NCI-H524 treated with DMSO at 0.1 percent for 48 hours (cell line): Measurements from ENCODE around the gene MBD3L4.
A peak's percentile ranks its signal among the peaks of the same experiment; 100 is the strongest.
"Not testable (repeated sequence)": the region's sequence is repeated elsewhere in the genome, so short reads cannot be mapped to it uniquely, and the experiment has no call there.

Experiments
- DNase-seq: peaks from one replicate; lab custom pipeline; 2025; lab: John Stamatoyannopoulos, UW

The MBD3L4 gene

DNA sequence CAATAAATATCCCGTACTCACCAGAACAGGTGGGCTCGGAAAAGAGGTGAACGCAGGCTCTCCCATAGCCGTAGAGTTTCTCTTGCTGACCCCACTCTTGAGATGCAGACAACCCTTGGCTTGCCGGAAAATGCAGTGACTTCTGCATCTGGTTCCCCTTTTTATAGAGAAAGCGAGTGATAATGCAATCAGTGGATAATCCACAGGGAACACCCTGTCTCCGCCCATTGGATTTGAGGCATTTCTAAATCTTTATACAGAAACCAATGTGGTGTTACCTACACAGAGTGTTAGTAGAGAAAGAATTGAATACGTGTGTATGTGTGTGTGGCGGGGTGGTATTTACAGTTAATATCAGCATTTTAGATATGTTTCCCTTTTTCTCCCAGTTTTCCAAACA is at the start of gene MBD3L4:
MBD3L4 (minus strand) TSS at position 101 of the 400 bp plus-strand sequence; CDS start at position 66, 35 bp downstream.
- DNase-seq: not testable (repeated sequence)

DNA sequence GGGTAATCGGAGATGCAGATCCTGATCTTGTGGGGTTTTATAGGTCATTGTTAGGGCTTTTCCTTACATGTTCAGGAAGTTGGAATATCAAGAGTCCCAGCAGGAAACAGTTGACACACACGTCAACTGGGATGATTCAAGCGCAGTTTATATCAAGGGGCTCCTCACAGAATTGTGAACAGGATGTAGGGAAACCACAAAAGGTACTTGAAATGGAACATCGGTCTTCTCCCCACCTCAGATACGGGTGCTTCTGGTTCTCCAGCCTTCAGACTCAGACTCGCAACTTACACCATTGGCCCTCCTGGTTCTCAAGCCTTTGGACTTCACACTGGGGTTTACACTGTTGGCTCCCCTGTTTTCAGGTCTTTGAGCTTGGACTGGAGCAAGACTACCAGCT is 49.0 kb upstream of the MBD3L4 start:
- no peak for DNase-seq

DNA sequence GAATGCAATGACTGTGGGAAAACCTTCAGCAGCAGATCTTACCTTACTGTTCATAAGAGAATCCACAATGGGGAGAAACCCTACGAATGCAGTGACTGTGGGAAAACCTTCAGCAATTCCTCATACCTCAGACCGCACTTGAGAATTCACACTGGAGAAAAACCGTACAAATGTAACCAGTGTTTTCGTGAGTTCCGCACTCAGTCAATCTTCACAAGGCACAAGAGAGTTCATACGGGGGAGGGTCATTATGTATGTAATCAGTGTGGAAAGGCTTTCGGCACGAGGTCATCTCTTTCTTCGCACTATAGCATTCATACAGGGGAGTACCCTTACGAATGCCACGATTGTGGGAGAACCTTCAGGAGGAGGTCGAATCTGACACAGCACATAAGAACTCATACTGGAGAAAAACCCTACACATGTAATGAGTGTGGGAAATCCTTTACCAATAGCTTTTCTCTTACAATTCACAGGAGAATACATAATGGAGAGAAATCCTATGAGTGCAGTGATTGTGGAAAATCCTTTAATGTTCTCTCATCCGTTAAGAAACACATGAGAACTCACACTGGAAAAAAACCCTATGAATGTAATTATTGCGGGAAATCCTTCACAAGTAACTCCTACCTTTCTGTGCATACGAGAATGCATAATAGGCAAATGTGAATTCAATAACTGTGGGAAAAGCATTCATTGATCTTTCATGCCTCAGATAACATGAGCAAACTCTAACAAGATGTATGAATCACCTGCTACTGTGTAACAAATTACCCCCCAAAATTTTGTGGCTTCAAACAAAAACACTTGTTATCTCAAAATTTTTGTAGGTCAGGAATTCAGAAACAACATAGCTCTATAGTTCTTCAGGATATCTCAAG is 43.3 kb upstream of the MBD3L4 start:
- no peak for DNase-seq

DNA sequence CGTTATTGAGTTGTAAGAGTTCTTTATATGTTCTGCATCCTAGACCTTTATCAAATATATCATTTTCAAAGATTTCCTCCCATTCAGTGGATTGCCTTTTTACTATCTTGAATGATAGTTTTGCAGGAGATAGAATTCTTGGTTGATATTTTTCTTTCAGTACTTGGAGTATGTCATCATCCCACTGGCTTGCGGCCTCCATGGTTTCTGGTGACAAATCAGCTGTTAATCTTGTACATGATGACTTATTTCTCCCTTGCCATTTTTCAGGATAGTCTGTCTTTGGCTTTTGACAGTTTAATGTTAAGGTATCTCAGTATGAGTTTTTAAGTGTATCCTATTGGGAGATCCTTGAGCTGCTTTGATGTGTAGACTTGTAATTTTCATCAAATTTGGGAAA is 38.0 kb upstream of the MBD3L4 start:
- DNase-seq: no peak

DNA sequence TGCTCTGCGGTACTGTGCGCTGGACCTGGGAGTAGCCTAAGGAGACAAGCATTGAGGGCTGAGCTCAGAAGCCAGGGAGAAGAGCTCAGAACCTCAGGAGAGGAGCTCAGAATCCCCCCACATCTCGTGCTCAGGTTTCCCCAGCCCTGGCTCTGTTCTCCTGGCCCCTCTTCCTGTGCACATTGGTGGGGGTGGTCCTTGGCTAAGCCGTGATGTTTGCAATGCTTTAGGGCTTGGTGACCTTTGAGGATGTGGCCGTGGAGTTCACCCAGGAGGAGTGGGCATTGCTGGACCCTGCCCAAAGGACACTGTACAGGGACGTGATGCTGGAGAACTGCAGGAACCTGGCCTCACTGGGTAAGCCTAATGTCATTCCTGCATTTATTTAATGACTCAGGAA is 36.2 kb upstream of the MBD3L4 start:
- DNase-seq: no peak

DNA sequence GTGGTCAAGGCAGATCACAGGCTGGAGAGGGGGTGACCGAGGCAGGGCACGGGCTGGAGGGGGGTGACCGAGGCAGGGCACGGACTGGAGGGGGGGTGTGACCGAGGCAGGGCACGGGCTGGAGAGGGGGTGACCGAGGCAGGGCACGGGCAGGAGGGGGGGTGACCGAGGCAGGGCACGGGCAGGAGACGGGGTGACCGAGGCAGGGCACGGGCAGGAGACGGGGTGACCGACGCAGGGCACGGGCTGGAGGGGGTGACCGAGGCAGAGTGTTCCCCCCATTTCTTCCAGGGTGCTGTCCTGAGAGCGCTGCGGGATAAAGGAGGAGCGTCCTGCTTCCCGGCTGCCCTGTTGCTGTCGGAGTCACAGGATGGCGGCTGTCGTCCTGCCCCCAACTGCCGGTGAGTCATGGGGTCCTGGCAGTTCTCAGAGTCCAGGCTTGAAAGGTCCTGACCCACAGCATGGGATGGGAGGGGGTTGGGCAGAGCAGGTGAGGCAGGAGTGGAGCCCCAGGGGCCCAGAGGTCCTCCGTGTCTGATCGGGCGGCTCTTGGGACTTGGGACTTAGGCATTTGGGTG is 34.8 kb upstream of the MBD3L4 start:
- no peak for DNase-seq

DNA sequence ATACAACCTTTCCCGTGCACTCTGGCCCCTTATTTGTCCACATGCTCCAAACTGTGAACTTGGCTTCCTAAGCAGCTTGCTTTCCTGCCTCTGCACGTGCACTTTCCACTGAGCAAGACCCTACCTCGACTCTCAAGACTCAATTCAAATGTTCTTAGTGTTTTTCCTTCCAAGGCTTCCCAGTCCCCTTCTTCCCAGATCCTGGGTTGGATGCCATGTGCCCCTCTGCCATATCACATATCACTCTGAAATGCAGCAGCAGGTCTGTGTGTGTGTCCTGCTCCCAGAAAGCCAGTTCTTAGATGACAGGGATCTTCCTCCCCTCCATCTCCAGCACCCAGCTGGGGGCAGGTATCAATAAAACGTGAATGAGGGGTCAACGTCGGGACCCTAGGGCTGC is 32.6 kb upstream of the MBD3L4 start:
- no peak for DNase-seq

DNA sequence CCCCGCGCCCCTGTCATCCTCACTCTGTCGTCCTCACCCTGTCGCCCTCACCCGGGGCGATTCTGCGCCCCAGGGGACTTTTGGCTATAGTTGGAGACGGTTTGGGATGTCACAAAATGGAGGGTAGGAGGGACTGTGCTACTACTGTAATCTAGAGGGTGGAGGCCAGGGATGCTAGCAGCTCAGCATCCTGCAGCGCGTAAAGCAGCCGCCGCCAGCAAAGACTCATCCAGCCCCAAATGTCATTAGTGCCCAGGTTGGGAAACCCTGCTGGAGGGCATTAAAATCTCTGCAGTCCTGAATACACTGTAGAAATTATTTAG is 29.9 kb upstream of the MBD3L4 start:
- no peak for DNase-seq

DNA sequence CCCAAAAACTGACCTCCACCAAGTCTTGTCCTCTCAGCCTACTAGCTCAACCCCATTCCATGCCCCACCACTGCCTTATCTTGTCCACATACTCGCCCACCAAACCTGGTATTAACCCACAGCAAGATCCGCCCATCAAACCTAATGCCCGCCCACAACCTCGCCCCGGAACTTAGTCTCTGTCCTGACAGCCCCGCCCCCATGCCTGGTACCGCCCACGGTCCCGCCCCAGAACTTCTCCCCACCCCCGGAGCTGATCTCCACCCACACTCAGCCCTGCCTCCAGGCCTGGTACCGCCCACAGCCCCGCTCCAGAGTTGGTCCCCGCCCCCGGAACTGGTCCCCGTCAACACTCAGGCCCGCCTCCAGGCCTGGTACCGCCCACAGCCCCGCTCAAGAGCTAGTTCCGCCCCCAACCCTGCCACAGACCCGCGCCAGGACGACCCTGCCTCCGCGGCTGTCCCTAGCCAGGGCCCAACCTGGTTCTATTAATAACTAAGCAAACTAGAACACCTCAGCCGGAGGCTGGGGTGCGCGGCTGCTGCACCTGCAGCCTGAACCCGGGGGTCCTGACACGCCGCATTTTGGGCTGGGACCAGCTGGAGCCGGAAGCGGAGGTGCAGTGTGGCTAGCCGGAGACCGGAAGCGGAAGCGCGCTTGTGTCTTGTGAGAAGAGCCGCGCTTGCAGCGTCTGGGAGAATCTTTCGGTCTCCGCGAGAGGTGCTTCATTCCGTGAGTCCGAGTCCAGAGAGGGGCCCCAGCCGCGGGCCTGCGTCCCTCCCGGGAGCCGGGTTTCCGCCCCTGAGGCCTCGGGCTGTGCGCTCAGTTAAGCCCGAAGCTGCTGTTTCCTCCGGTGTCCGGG is 29.3 kb upstream of the MBD3L4 start, which contains the start of gene ZNF557:
ZNF557 (plus strand) TSS at position 662 of the 862 bp plus-strand sequence. CDS start 5,372 bp downstream, outside the sequence.
- DNase-seq: peak; percentile 58

DNA sequence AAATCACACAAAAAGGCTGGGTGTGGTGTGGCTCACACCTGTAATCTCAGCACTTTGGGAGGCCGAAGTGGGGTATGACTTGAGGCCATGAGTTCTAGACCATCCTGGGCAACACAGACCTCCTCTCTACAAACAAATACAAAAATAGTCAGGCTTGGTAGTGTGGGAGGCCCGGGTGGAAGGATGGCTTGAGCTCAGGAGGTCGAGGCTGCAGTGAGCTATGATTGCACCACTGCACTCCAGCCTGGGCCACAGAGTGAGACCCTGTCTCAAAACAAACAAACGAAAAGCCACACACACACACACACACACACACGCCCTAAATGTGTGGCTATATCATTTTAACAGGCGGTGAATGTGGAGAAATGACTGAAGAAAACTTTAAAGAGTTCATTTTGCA is 28.6 kb upstream of the MBD3L4 start:
- no peak for DNase-seq

DNA sequence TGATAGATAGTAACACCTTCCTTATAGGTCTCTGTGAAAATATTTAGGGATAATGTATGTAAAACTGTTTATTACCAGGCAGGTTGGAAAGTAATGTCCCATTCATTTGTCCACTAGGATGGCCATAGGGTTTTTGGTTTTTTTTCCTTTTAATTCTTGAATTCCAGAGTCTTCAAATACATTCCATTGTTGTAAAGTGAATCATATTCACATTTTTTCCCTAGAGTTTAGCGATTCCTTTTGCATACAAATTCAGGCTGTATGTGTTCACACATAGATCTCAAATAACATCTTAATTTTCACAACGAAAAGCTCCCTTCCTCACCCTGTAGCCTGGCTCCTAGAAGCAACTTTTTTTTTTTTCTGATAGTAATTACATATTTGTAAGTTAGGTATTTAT is 27.7 kb upstream of the MBD3L4 start:
- no peak for DNase-seq

DNA sequence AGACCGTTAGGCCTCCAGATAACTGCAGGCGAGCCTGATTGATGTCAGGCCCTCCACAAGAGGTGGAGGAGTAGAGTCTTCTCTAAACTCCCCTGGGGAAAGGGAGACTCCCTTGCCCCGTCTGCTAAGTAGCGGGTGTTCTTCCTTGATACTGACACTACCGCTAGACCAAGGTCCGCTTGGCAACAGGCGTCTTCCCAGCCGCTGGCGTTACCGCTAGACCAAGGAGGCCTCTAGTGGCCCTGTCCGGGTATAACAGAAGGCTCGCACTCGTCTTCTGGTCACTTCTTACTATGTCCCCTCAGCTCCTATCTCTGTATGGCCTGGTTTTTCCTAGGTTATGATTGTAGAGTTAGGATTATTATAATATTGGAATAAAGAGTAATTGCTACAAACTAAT is 27.1 kb upstream of the MBD3L4 start:
- not testable (repeated sequence) for DNase-seq

DNA sequence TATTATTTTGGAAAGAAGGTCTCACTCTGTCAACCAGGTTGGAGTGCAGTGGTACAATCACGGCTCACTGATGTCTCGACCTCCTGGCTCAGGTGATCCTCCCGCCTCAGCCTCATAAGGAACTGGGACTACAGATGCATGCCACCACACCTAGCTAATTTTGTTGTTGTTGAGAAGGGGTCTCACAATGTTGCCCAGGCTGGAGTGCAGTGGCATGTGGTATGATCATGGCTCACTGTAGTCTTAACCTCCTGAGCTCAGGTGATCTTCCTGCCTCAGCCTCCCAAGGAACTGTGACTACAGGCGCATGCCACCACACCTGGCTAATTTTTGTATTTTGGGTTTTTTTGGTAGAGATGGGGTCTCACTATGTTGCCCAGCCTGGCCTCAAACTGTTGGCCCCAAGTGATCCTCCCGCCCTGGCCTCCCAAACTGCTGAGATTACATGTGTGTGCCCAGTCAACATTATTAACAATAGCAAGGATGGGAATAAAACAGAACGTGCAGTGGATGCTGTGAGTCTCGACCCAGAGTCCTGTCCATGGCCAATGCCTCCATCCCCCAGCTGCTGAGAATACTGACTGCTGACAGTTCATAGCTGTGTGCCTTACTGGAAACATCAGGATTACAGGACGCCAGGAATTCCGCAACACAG is 23.9 kb upstream of the MBD3L4 start:
- DNase-seq: no peak

DNA sequence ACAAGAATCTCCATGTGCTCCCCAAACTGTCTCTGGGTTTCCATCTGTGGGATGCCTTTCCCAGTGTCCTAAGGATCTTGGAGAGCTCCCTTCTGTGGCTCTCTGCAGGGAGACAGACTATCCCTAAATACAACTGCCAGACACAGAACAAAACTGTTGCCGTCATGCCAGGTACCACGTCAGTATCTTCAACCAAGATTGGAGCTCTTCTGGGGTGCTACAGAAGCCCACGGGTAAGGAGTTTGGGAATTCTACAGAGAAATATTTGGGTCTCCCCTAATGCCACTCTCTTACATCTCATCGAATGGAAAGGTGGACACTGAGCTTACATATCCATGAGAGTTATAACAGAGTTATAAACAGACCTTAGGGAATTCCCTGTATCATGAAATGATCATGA is 23.4 kb upstream of the MBD3L4 start:
- DNase-seq: no peak

DNA sequence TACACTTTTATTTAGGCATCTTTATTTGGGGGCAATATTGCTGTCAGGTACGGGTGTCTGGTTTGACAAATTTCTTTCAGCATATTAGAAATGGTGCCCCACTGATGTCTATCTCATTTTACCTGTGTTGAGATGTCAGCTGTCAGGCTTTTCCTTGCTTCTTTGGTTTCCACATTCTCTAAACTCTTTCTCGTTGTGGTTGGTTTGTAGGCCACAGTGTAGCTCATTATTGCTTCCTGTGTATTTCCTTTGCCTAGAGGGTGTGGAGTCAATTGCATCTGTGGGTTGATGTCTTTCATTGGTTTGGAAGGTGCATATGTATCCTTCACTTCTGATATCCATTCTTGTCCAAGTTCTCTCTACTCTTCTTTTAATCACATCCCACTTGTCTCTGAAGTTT is 20.0 kb upstream of the MBD3L4 start:
- not testable (repeated sequence) for DNase-seq

DNA sequence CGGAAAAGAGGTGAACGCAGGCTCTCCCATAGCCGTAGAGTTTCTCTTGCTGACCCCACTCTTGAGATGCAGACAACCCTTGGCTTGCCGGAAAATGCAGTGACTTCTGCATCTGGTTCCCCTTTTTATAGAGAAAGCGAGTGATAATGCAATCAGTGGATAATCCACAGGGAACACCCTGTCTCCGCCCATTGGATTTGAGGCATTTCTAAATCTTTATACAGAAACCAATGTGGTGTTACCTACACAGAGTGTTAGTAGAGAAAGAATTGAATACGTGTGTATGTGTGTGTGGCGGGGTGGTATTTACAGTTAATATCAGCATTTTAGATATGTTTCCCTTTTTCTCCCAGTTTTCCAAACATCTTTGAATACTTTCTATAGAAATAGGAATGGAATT is 18.6 kb upstream of the MBD3L4 start, which contains the start of gene MBD3L3:
MBD3L3 (minus strand) TSS at position 101 of the 400 bp plus-strand sequence; CDS start at position 30, 71 bp downstream.
- not testable (repeated sequence) for DNase-seq

DNA sequence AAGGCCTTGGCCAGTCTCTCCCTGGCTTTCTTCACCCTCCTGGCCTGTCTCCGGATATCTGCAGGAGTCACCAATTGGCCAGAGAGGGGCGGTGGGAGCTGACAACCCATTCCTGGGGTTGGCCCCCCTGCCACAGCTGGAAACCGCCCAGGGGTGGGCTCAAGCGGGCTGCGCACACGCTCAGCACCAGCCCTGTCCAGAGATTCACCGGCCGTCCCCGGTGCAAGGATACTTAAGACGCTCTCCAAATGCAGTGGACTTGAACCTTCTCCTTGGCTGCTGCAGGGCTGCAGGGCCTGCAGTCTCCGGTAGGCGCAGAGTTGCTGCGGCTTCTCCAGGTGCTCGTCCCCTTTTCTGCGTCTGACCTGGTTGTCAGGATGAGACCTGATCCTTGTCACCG is 16.4 kb upstream of the MBD3L4 start:
- not testable (repeated sequence) for DNase-seq

DNA sequence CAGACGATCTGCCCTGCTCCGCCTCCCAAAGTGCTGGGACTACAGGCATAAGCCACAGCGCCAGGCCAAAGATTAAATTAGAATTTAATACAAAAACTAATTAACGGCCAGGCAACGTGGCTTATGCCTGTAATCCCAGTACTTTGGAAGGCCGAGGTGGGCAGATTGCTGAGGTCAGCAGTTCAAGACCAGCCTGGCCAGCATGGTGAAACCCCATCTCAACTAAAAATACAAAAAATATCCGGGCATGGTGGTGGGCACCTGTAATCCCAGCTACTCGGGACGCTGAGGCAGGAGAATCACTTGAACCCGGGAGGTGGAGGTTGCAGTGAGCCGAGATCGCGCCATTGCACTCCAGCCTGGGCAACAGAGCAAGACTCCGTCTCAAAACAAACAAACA is 15.7 kb upstream of the MBD3L4 start:
- DNase-seq: not testable (repeated sequence)

DNA sequence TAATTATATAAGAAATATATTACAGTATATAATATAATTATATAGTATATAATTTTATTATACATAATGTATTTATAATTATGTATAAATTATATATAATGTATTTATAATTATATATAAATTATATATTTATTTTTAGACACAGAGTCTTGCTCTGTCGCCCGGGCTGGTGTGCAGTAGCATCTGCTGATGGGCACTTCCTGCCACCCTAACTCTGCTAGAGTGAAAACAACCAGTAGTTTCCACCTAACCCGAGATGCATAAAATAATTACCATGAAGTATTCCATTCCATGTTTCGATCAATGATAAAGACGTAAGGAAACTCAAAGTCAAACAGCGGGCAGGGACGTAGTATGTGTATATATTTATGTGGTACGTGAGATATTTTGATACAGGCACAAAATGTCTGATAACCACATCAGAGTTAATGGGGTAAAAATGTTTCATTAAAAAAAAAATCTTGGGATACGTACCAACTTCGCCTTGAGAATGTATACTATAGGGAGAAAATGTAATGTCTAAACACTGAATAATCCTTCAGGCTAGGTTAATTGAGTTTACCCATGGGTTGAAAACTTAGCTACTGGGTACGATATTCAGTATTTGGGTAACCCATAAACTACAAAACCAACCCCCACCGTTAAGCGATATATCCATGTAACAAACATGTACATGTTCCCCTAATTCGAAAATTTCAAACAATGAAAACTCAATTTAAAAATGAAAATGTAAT is 14.8 kb upstream of the MBD3L4 start:
- not testable (repeated sequence) for DNase-seq

DNA sequence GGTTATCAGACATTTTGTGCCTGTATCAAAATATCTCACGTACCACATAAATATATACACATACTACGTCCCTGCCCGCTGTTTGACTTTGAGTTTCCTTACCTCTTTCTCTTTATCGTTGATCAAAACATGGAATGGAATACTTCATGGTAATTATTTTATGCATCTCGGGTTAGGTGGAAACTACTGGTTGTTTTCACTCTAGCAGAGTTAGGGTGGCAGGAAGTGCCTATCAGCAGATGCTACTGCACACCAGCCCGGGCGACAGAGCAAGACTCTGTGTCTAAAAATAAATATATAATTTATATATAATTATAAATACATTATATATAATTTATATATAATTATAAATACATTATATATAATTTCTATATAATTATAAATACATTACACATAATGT is 12.9 kb upstream of the MBD3L4 start:
- DNase-seq: not testable (repeated sequence)

DNA sequence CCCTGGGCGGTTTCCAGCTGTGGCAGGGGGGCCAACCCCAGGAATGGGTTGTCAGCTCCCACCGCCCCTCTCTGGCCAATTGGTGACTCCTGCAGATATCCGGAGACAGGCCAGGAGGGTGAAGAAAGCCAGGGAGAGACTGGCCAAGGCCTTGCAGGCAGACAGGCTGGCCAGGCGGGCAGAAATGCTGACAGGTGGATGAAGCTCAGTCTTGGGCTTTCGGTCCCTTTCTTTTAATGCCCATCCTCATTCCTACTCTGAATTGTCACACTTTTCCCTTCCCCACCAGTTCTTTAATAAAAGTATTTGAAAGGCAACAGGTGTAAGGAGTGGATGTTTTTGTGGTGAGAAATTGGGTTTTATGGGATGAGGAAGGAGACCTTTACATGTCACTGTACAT is 11.4 kb upstream of the MBD3L4 start:
- not testable (repeated sequence) for DNase-seq
